HCT116 (cell line): Measurements from ENCODE around the gene THUMPD3. TPM values are rescaled to one million over a fixed set of nuclear protein-coding genes. Genes with fewer than 3 reads are reported as not detected.

Experiments used
- ATAC-seq: fragments of 200-7000 bp; cut with Tn5 transposase; 2 replicates; pipeline ENCODE4 v1.9.1; 2020; ENCODE audit warnings: mild to moderate bottlenecking, moderate library complexity
- BruUV-seq: library from RNA; stranded (reverse); fragments of 400-500 nt; replicated peaks from 2 replicates; lab custom pipeline; 2021; lab: Mats Ljungman, UMichigan
- CTCF ChIA-PET: fragments of 300-600 bp; sonication (Branson Sonifier 250); formaldehyde crosslinking; loops from one replicate; lab custom pipeline; 2021; ENCODE audit warnings: antibody characterized with exemption; lab: Charles Lee
- POLR2A ChIA-PET: fragments of 300-600, 350-600 bp; sonication (Branson Sonifier 250); formaldehyde crosslinking; loops from one replicate; lab custom pipeline; 2021; ENCODE audit warnings: antibody characterized with exemption; lab: Charles Lee
- RAD21 ChIA-PET, 2 experiments: fragments of 300-600 bp; sonication (Branson Sonifier 250); formaldehyde crosslinking; loops; one replicate each; lab custom pipeline; 2023; ENCODE audit warnings: low total read pairs in 2 of 2; ENCODE audit not compliant: uncharacterized antibody in 2 of 2, unreplicated experiment in 2 of 2, low non-redundant PET in 1 of 2; lab: Charles Lee
- DNase-seq: peaks from one replicate; pipeline ENCODE4 v3.0.0-alpha.2; 2010; ENCODE audit warnings: low read depth, low spot score
- H2AFZ ChIP-seq: fragments of 200-600 bp; shearing (Covaris generic), sonication (generic); 2 replicates; pipeline ENCODE4 v1.6.1; 2017; ENCODE audit warnings: low read depth, mixed run types, mixed read lengths, antibody characterized with exemption, low read length; ENCODE audit not compliant: poor library complexity, severe bottlenecking
- H3K27ac ChIP-seq: 2 replicates; pipeline ENCODE4 v1.5.1; 2012; ENCODE audit warnings: low read depth, low read length
- H3K27me3 ChIP-seq: fragments of 200-600 bp; sonication (generic); 2 replicates; pipeline ENCODE4 v1.6.1; 2016; ENCODE audit warnings: mixed run types, low read length, mixed read lengths; ENCODE audit not compliant: insufficient read depth
- H3K36me3 ChIP-seq, 2 experiments: fragments of 200-500 bp in 1 of 2; fragments of 200-600 bp in 1 of 2; sonication (Bioruptor generic) in 1 of 2; sonication (generic) in 1 of 2; 2 replicates each; pipeline versions ENCODE4 v1.5.1 to v1.6.1; 2014 to 2016; ENCODE audit warnings: low read length in 2 of 2, inconsistent platforms in 1 of 2, mixed read lengths in 1 of 2, mixed run types in 1 of 2; ENCODE audit not compliant: insufficient read depth in 2 of 2, control insufficient read depth in 1 of 2
- H3K4me1 ChIP-seq, 2 experiments: fragments of 200-600 bp in 1 of 2; sonication (generic) in 1 of 2; 2 replicates each; pipeline versions ENCODE4 v1.5.1 to v1.6.1; 2012 to 2017; ENCODE audit warnings: low read length in 2 of 2, inconsistent platforms in 1 of 2, mild to moderate bottlenecking in 1 of 2, mixed read lengths in 1 of 2, mixed run types in 1 of 2, moderate library complexity in 1 of 2; ENCODE audit not compliant: insufficient read depth in 2 of 2, control insufficient read depth in 1 of 2
- H3K4me2 ChIP-seq: fragments of 200-600 bp; sonication (generic); 2 replicates; pipeline ENCODE4 v1.6.1; 2017; ENCODE audit warnings: mixed run types, low read length, mixed read lengths
- H3K4me3 ChIP-seq, 2 experiments: fragments of 200-600 bp in 1 of 2; sonication (generic) in 1 of 2; replicated peaks in 1 of 2; 2 replicates each; pipeline ENCODE4 v1.5.1; 2011 to 2016; ENCODE audit warnings: low read length in 2 of 2, control low read depth in 1 of 2, low read depth in 1 of 2, mild to moderate bottlenecking in 1 of 2, mixed read lengths in 1 of 2, mixed run types in 1 of 2
- H3K79me2 ChIP-seq: fragments of 200-600 bp; sonication (generic); 2 replicates; pipeline ENCODE4 v1.6.1; 2017; ENCODE audit warnings: mild to moderate bottlenecking, mixed run types, low read length, moderate library complexity, mixed read lengths; ENCODE audit not compliant: insufficient read depth
- H3K9ac ChIP-seq: fragments of 200-600 bp; sonication (generic); 2 replicates; pipeline ENCODE4 v1.6.1; 2016; ENCODE audit warnings: low read length, mixed read lengths
- H3K9me2 ChIP-seq: fragments of 200-600 bp; sonication (generic), shearing (Covaris generic); 2 replicates; pipeline ENCODE4 v1.6.1; 2017; ENCODE audit warnings: mixed run types, mild to moderate bottlenecking, moderate library complexity; ENCODE audit not compliant: insufficient read depth
- H3K9me3 ChIP-seq, 2 experiments: fragments of 200-500 bp in 1 of 2; fragments of 200-600 bp in 1 of 2; sonication (Bioruptor generic) in 1 of 2; sonication (generic) in 1 of 2; 2 replicates each; pipeline ENCODE4 v1.6.1; 2014 to 2017; ENCODE audit warnings: low read length in 2 of 2, mixed read lengths in 2 of 2, inconsistent platforms in 1 of 2, low read depth in 1 of 2, mild to moderate bottlenecking in 1 of 2, mixed run types in 1 of 2, moderate library complexity in 1 of 2; ENCODE audit not compliant: control insufficient read depth in 1 of 2, insufficient read depth in 1 of 2
- H4K20me1 ChIP-seq: fragments of 200-600 bp; sonication (generic), shearing (Covaris generic); 2 replicates; pipeline ENCODE4 v1.6.1; 2017; ENCODE audit warnings: mixed run types, mild to moderate bottlenecking, moderate library complexity; ENCODE audit not compliant: insufficient read depth
- CBX3 ChIP-seq: IDR thresholded peaks from 2 replicates; pipeline ENCODE4 v1.6.1; 2012; ENCODE audit warnings: low read depth
- POLR2A ChIP-seq: IDR thresholded peaks from 2 replicates; pipeline ENCODE4 v1.7.0; 2011; ENCODE audit warnings: borderline replicate concordance; ENCODE audit not compliant: insufficient read depth, insufficient read length; ENCODE audit errors: extremely low read depth
- POLR2AphosphoS5 ChIP-seq: IDR thresholded peaks from 2 replicates; pipeline ENCODE4 v1.6.1; 2011; ENCODE audit warnings: mild to moderate bottlenecking, low read depth, low read length, moderate library complexity
- REST ChIP-seq: IDR thresholded peaks from 2 replicates; pipeline ENCODE4 v1.6.1; 2012; ENCODE audit warnings: low read depth
- YY1 ChIP-seq: IDR thresholded peaks from 2 replicates; pipeline ENCODE4 v1.6.1; 2011; ENCODE audit warnings: low read length, low read depth, moderate library complexity, mild to moderate bottlenecking; ENCODE audit not compliant: insufficient replicate concordance; ENCODE audit errors: extremely low read depth
- intact Hi-C: fragments of 100-400 bp; cut with micrococcal nuclease; formaldehyde crosslinking; loops from 2 replicates; pipeline ENCODE4 v1.10.0; 2022
- total RNA-seq: library from RNA; stranded (reverse); gene quantifications from one replicate; pipeline ENCODE4 v1.2.1, GENCODE V29; 2021; ENCODE audit not compliant: unreplicated experiment

The THUMPD3 gene
- total RNA-seq, 1 experiment from 2014 or later, result 79.5 TPM

DNA sequence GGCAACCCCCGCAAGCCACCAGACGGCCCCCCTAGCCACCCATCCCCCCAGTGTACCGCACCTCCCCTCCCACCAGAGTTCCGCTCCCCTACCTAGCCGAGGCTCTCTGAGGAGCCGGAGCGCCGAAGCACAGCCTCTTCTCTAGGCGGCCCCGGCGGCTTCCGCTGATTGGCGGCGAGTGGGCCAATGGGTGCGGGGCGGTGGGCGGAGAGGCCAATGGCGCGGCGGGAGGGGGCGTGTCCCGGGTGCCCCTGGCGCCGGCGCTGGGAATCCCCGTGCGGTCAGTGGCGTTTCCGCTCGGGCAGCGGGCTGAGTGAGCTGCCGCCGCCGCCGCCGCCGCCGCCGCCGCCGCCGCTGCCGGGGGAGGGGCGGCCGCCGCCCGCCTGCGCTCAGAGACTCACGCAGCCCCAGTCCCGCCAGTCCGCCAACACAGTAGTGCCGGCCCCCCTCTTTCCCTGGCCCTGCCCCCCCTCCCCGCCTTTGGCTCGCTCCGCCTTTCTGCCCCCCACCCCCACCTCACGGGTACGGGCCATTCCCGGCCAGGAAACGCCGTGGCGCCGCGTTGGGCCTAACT lies 34.6 kb downstream of the THUMPD3 start, which contains the start of gene SETD5:
Gene SETD5 (plus strand): TSS at position 284 of the 574 bp plus-strand sequence. CDS start 31,324 bp downstream, outside the sequence.
- Histone ChIP-seq H3K27ac (peak within 1 kb of the TSS; percentile 93), H3K36me3 (peaks cover 13 to 26% of the 10 kb centered on the region in 2 experiments; a peak in 2 of 4 replicates), H3K9ac (peak within 1 kb of the TSS; percentile 99), H3K9me3 (no peaks in the 10 kb centered on the region), H3K4me1 (peaks cover 31 to 51% of the 10 kb centered on the region in 2 experiments), H3K79me2 (peaks cover 87% of the 10 kb centered on the region), H3K4me2 (peak within 1 kb of the TSS; percentile 94), H3K27me3 (no peaks in the 10 kb centered on the region), H3K4me3 (peak within 1 kb of the TSS; percentile 71 to 98), H4K20me1 (peaks cover 44% of the 10 kb centered on the region), H3K9me2 (no peaks in the 10 kb centered on the region), H2AFZ (no peak within 1 kb of the TSS)
- DNase-seq (peak; percentile 85), ATAC-seq (peak; percentile 71)
- ChIA-PET POLR2A (interaction anchor here (0.7 to 3.0 kb wide), 13 partner anchors 9 to 409 kb away, joined by 3 to 46 read pairs (median 8); partner anchors contain the start of gene THUMPD3), CTCF (interaction anchor here (2.3 kb wide), 1 partner anchor 25 kb away, joined by 7 read pairs; no protein-coding TSS in a partner anchor), RAD21 (interaction anchor here in 1 of 2 experiments (0.6 kb wide), 1 partner anchor 28 kb away, joined by 5 read pairs; no protein-coding TSS in a partner anchor)
- BruUV-seq, result no TSS peak
- TF ChIP-seq POLR2A, result peak; percentile 23
- TF ChIP-seq POLR2AphosphoS5, result peak; percentile 96
- no peak for TF ChIP-seq REST
- TF ChIP-seq YY1, result peak; percentile 2
- no peak for TF ChIP-seq CBX3
- intact Hi-C loops, result no loop called here
